T-helper 1 cell treated with Interleukin-12 subunit alpha and Interleukin-12 subunit beta and Interleukin-4 antibody, amounts not matched to agents 30 μg/mL and 1 μg/mL, for 36 hours (primary cell): Measurements from ENCODE around the gene SORCS3.

Experiments used
- H3K27ac Mint-ChIP-seq: one replicate; pipeline ENCODE4 v1.8.0; 2021; ENCODE audit warnings: mild to moderate bottlenecking, mixed read lengths
- H3K27me3 Mint-ChIP-seq: one replicate; pipeline ENCODE4 v1.8.0; 2021; ENCODE audit warnings: low read depth, mixed read lengths
- H3K36me3 Mint-ChIP-seq: one replicate; pipeline ENCODE4 v1.8.0; 2021; ENCODE audit warnings: low read depth, mixed read lengths
- H3K4me1 Mint-ChIP-seq: one replicate; pipeline ENCODE4 v1.8.0; 2021; ENCODE audit warnings: low read depth, mixed read lengths
- H3K4me3 Mint-ChIP-seq: one replicate; pipeline ENCODE4 v1.8.0; 2021; ENCODE audit warnings: mild to moderate bottlenecking, moderate library complexity, mixed read lengths
- H3K9me3 Mint-ChIP-seq: one replicate; pipeline ENCODE4 v1.8.0; 2021; ENCODE audit warnings: mixed read lengths

The SORCS3 gene

DNA sequence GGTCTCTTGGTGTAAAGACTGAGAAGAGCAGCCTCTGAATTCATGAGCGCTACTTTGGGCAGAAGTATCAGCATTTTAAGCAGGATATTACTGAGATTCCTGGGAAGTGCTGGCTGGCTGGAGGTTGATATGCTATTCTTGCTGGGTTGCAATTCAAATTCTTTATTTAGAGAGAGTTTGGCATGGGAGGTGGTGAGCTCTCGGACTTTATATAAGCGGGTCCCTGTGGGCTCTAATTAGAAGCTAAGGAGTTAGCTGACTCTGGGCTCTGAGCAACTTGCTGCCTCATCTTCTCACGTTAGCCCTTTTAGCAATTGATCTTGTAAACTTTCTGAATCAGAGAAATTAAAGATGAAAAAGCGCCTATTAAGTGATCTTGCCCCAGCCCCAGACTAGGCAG is 430.9 kb downstream of the SORCS3 start:
- H3K4me1 Mint-ChIP-seq: no peaks in the 10 kb centered on the region
- H3K36me3 Mint-ChIP-seq: no peaks in the 10 kb centered on the region
- H3K27me3 Mint-ChIP-seq: no peaks in the 10 kb centered on the region
- H3K9me3 Mint-ChIP-seq: no peaks in the 10 kb centered on the region
- no peak overlapping the region for H3K4me3 Mint-ChIP-seq
- H3K27ac Mint-ChIP-seq: no peak overlapping the region

DNA sequence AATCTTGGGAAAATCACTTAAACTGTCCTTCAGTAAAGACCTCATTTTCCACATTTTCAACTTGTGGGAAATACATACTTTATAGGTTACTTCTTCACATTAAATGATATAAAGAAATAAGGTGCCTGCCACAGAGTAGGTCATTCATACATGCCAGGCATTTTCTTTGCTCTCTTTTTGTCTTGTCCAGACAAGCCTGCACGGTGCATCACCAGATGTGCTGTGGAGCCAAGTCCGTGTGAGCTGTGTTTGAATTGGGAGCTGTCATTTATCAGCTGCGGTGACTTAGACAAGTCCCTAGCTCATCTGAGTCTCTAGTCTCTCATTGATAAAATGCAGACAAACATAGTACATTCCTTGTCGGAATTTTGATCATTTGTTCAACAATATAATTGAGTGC is 432.9 kb downstream of the SORCS3 start:
- H3K27ac Mint-ChIP-seq: no peak overlapping the region
- H3K4me3 Mint-ChIP-seq: no peak overlapping the region
- no peaks in the 10 kb centered on the region for H3K9me3 Mint-ChIP-seq
- H3K36me3 Mint-ChIP-seq: no peaks in the 10 kb centered on the region
- no peaks in the 10 kb centered on the region for H3K27me3 Mint-ChIP-seq
- H3K4me1 Mint-ChIP-seq: no peaks in the 10 kb centered on the region

DNA sequence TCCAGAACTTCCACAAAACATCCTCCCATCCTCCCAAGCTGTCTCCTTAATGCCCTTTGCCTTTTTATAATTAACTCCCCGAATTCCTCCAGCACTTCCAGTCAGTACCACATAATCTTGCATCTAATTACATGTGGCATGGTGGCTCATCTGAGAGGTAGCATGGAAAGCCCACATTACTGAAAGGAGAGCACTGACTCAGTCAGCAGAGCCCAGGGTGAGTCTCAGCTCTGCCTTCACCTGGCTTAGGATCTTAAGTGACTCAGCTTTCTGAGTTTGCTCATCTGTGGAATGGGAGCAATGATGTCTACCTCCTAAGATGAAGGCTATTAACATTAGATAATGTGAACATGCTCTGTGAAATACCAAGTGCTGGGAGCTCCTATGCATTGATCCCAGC is 433.9 kb downstream of the SORCS3 start:
- Mint-ChIP-seq H3K4me1 (no peaks in the 10 kb centered on the region), H3K27me3 (no peaks in the 10 kb centered on the region), H3K27ac (no peak overlapping the region), H3K36me3 (no peaks in the 10 kb centered on the region), H3K4me3 (no peak overlapping the region), H3K9me3 (no peaks in the 10 kb centered on the region)

DNA sequence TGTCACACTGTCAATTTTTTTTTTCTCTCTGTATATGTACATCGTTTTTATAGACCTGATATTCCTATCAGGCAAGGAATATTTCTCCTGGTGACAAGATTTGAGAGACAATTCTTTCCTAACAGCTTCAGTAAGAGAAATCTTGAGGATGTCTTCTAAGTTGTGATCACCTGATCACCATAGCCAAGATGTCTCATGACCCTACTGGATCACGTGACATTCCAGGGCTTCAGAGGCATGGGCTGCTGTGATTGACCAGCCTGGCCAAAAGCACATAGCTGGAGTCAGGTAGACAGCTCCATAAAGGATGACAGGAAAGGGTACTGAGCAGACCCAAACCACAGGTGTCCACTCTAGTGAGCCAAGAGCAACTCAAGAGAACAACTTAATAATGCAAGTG is 444.9 kb downstream of the SORCS3 start:
- Mint-ChIP-seq H3K9me3 (peaks cover 4% of the 10 kb centered on the region), H3K27me3 (no peaks in the 10 kb centered on the region), H3K36me3 (no peaks in the 10 kb centered on the region), H3K4me1 (no peaks in the 10 kb centered on the region), H3K4me3 (no peak overlapping the region), H3K27ac (no peak overlapping the region)

DNA sequence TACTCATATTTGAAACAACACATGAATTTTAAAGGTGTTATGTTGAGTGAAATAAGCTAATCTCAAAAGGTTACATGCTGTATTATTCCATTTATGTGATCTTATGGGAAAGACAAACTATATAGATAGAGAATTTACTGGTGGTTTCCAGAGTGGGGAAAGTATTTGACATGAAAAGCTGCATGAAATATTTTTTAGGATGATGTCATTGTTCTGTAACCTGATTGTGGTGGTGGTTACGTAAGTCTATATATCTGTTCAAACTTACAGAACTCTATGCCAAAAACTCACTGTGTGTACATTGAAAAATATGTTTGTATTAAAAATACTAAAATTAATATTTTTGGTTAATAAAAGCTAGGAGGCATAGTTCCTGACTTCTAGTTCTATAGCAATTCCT is 453.0 kb downstream of the SORCS3 start:
- Mint-ChIP-seq H3K4me1 (no peaks in the 10 kb centered on the region), H3K36me3 (no peaks in the 10 kb centered on the region)

DNA sequence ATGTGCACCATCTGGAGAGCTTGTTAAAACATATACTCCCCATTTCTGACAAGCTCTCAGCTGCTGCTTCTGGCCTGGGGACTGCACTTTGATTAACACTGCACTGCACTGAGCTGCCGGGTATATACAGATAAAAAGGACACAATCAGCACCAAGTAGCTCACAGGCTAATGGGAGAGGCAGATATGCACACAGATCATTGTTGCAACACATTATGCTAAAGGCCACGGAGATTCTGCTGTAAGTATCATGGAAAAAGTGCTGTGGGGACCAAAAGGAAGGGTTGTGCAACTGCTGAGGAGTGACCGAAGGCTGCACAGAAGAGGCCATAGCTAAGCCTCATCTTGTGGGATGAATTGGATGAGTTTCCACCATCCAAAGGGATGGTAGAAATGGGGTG is 455.2 kb downstream of the SORCS3 start:
- no peaks in the 10 kb centered on the region for H3K27me3 Mint-ChIP-seq
- no peak overlapping the region for H3K27ac Mint-ChIP-seq
- no peak overlapping the region for H3K4me3 Mint-ChIP-seq
- H3K4me1 Mint-ChIP-seq: no peaks in the 10 kb centered on the region
- H3K9me3 Mint-ChIP-seq: no peaks in the 10 kb centered on the region
- H3K36me3 Mint-ChIP-seq: no peaks in the 10 kb centered on the region

More for the DNA sequence above, 453.0 kb downstream of the SORCS3 start:
- H3K9me3 Mint-ChIP-seq: peaks cover 3% of the 10 kb centered on the region
- no peaks in the 10 kb centered on the region for H3K27me3 Mint-ChIP-seq
- no peak overlapping the region for H3K4me3 Mint-ChIP-seq
- no peak overlapping the region for H3K27ac Mint-ChIP-seq

DNA sequence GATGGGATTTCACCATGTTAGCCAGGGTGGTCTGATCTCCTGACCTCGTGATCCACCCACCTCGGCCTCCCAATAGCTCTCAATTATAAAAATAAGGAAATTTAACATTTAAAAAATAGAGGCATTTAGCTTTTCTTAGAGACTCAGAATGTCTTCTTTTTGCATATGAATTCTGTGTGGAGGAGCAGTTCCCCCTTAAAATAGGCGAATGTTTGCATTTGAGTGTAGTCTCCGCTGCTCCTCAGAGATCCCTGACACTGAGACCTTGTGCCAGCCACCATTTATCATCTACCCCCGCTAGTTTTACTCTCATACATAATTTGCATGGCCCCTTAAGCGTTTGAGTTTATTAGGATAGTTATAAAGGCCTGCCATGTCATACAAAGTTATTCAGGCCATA is 461.9 kb downstream of the SORCS3 start:
- H3K36me3 Mint-ChIP-seq: no peaks in the 10 kb centered on the region
- no peaks in the 10 kb centered on the region for H3K9me3 Mint-ChIP-seq
- H3K4me3 Mint-ChIP-seq: no peak overlapping the region
- H3K4me1 Mint-ChIP-seq: no peaks in the 10 kb centered on the region
- no peaks in the 10 kb centered on the region for H3K27me3 Mint-ChIP-seq
- H3K27ac Mint-ChIP-seq: no peak overlapping the region

DNA sequence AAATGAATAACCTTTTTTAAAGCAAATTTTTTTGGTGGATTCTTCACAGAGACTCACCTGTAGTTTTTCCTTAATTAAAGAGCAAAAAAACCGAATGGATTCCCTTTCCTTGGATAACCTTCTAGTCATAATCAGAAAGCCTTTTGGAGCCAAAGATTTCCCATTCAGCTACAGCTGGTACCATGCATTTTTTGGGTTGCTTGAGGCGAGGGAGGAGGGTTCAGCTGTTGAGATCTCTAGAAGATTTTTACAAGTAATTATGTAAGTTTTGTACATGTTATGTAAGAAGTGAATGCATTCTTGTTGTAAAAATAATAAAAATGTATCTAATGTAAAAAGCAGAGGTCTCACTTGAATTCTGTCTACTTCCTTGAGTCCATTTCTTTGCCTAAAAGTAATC is 463.2 kb downstream of the SORCS3 start:
- Mint-ChIP-seq H3K9me3 (no peaks in the 10 kb centered on the region), H3K4me1 (no peaks in the 10 kb centered on the region)

DNA sequence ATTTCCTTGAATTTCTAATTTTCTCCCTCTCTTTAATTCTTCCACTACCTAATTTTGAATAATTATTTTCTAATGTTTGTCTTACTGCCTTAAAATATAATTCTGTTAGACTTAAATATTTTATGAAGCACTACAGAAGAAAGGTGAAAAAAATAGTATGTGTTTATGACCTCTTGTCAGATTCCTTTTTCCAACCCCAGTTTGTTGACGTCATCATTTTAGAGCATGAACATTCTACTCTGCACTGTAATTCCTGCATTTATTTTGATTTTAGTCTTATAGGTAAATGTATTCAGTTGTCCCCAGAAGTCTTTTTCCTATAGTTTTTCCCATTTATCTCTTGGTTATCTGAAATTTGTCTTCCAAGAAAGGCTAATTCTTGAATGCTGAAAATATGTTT is 468.1 kb downstream of the SORCS3 start:
- no peaks in the 10 kb centered on the region for H3K36me3 Mint-ChIP-seq
- no peak overlapping the region for H3K4me3 Mint-ChIP-seq
- no peaks in the 10 kb centered on the region for H3K27me3 Mint-ChIP-seq
- no peaks in the 10 kb centered on the region for H3K4me1 Mint-ChIP-seq
- no peak overlapping the region for H3K27ac Mint-ChIP-seq
- H3K9me3 Mint-ChIP-seq: no peaks in the 10 kb centered on the region

More for the DNA sequence above, 463.2 kb downstream of the SORCS3 start:
- Mint-ChIP-seq H3K4me3 (no peak overlapping the region), H3K36me3 (no peaks in the 10 kb centered on the region), H3K27ac (no peak overlapping the region), H3K27me3 (no peaks in the 10 kb centered on the region)

DNA sequence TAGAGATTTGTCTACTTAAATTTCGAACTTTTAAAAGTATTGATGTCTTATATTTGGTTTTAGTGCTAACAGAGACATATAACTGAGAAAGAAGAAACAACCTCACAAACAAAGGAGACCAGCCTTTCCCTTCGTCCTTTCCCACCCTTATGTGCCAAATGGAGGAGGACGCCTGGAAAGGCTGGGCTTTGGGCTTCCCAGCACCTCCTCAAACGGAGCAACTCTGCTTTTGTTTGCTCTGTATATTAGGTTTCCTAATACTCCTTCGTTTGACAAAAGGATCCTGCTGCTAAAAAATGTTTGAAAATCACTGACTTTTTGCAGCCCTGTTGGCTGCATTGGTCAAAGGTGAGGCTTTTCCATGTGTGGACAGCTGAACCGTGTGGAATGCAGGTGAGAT is 471.8 kb downstream of the SORCS3 start:
- Mint-ChIP-seq H3K27me3 (no peaks in the 10 kb centered on the region), H3K4me3 (no peak overlapping the region), H3K27ac (no peak overlapping the region), H3K4me1 (no peaks in the 10 kb centered on the region), H3K9me3 (peaks cover 3% of the 10 kb centered on the region), H3K36me3 (no peaks in the 10 kb centered on the region)

DNA sequence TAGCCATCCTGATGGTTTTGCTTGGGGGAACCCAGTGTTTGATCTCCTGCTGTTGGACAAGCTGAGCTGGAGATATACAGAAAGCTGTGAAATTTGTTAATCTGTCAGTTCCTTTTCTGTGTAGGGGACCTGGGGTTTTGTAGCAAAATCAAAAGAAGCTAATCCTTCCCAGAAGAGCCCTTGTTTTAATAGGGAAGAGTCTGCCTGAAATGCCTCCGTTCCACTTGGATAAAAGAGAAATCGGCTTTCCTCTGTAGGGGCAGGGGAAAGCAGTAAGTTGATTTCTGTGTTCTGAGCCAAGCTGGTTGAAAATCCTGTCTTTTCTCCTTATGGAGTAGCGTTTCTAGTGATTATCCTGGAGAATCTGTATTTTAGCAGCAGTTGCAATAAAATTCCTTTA is 472.6 kb downstream of the SORCS3 start:
- Mint-ChIP-seq H3K4me3 (no peak overlapping the region), H3K36me3 (no peaks in the 10 kb centered on the region), H3K27me3 (no peaks in the 10 kb centered on the region), H3K27ac (no peak overlapping the region), H3K9me3 (peaks cover 8% of the 10 kb centered on the region), H3K4me1 (no peaks in the 10 kb centered on the region)

DNA sequence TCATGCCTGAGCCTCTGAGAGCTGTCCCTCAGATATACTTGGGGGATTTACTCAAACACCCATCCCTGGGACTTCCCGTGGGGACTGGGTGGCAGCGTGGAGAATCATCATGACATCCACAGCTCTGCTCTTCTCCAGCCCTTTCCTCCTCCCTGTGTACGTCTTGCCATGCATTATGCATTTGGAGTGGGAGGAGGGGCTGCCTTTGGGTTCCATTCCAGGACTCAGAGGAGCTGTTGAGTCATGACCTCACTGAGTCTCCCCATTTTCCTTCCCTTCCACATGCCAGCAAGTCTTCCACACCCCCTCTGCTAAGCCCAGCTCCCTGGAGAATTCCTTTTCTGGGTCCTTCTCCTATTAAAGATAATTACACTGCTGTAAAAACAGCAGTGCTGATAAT is 480.7 kb downstream of the SORCS3 start:
- H3K4me1 Mint-ChIP-seq: no peaks in the 10 kb centered on the region
- no peaks in the 10 kb centered on the region for H3K36me3 Mint-ChIP-seq
- H3K27ac Mint-ChIP-seq: no peak overlapping the region
- H3K27me3 Mint-ChIP-seq: no peaks in the 10 kb centered on the region
- peaks cover 9% of the 10 kb centered on the region for H3K9me3 Mint-ChIP-seq
- H3K4me3 Mint-ChIP-seq: no peak overlapping the region

DNA sequence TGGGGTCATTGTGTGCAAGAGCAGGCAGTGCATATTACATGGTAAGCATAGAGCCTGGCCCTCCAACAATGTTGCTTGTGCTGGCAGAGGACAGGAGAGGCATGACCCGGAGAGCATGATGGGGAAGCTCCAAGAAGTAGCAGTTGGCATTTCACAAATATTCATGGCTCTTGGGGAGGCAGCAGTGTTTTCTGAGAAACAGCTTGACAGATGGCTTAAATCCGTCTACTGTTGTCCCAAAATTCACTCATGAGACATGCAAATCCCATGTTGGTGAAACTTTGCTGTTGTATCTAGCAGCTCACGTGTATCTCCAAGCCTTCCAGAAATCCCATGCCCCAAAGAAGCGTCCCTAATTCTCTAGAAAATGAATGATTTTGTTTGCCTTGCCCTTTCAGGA is 487.0 kb downstream of the SORCS3 start:
- no peaks in the 10 kb centered on the region for H3K4me1 Mint-ChIP-seq
- no peaks in the 10 kb centered on the region for H3K9me3 Mint-ChIP-seq
- H3K36me3 Mint-ChIP-seq: no peaks in the 10 kb centered on the region
- no peak overlapping the region for H3K4me3 Mint-ChIP-seq
- H3K27me3 Mint-ChIP-seq: no peaks in the 10 kb centered on the region
- no peak overlapping the region for H3K27ac Mint-ChIP-seq

DNA sequence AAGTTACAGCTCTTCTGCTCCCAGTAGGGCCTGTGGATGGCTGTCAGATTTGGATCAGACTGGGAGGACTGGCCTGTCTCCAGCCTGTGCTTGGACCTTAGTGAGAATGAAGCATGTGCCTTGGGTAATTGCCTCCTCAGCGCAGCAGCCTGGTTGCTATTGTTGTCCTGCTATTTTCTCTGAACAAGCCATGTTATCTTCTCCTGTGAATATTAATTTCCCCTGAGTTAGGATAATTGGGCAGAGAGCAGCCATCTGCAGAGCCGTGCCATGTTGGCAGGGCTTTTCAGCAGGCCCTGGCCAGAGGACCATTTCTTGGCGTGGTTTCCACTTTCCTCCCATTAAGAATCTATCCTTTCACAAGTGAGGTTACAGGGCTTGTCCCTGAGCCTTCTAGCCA is 497.3 kb downstream of the SORCS3 start:
- H3K9me3 Mint-ChIP-seq: no peaks in the 10 kb centered on the region
- no peaks in the 10 kb centered on the region for H3K4me1 Mint-ChIP-seq
- no peaks in the 10 kb centered on the region for H3K36me3 Mint-ChIP-seq
- no peak overlapping the region for H3K27ac Mint-ChIP-seq
- no peaks in the 10 kb centered on the region for H3K27me3 Mint-ChIP-seq
- no peak overlapping the region for H3K4me3 Mint-ChIP-seq

DNA sequence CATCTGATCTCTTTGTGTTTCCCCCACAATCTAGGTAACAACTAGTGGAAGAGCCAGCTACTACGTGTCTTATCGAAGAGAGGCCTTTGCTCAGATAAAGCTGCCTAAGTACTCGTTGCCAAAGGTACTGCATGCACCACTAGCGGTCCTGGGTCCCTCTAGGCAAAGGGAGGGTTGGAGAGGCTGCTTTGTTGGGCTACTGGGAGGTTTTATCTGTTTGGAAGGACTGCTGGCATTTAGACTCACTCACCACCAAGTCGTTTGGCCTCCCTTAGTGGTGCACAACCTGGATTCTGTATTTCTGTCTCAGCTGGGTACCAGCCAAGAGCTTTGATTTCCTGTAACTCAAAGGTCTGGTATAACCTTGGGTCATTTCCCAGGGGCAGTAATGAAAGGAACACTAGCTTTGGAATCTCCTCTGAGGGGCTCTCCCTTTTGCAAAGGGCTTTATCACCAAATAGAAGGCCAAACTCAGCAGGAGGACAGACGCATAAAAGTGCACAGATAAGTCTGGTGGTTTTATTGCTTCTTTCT is 498.3 kb downstream of the SORCS3 start:
- Mint-ChIP-seq H3K9me3 (no peaks in the 10 kb centered on the region), H3K4me3 (no peak overlapping the region), H3K4me1 (no peaks in the 10 kb centered on the region), H3K36me3 (no peaks in the 10 kb centered on the region), H3K27ac (no peak overlapping the region), H3K27me3 (no peaks in the 10 kb centered on the region)

DNA sequence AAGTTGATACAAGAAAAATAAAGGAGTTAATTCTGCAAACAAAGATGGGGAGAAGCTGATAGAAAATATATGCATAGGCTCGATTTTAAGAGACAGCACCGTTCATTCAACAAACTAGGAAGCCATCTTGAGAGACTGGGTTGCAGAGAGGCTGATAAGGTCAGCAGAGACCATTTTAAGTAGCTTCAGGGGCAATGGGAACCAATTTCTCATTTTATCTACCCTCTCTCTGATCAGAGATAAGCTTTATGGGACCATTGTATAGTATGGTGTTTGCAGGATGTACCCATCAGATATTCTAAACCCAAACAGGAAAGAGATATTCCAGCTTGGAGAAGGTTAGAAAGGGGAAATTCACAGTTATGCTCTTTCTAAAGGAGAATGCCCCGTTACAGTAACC is 499.5 kb downstream of the SORCS3 start:
- no peak overlapping the region for H3K4me3 Mint-ChIP-seq
- H3K9me3 Mint-ChIP-seq: no peaks in the 10 kb centered on the region
- no peak overlapping the region for H3K27ac Mint-ChIP-seq
- no peaks in the 10 kb centered on the region for H3K4me1 Mint-ChIP-seq
- no peaks in the 10 kb centered on the region for H3K27me3 Mint-ChIP-seq
- H3K36me3 Mint-ChIP-seq: no peaks in the 10 kb centered on the region
